Peyer's patch (tissue), 4 donors: Measurements from ENCODE around the gene COL20A1. TPM values are rescaled to one million over a fixed set of nuclear protein-coding genes. Genes with fewer than 3 reads are reported as not detected.
A peak's percentile ranks its signal among the peaks of the same experiment; 100 is the strongest.

Experiments
- DNase-seq, 3 donors: peaks; one replicate each; pipeline ENCODE4 v3.0.0-alpha.2; 2017 to 2019
- H3K27ac ChIP-seq, 4 donors: fragments of 200-600 bp; sonication (generic); one replicate each; pipeline ENCODE4 v1.5.1; 2016 to 2019
- H3K27me3 ChIP-seq, 2 donors: fragments of 200-600 bp; sonication (generic); one replicate each; pipeline ENCODE4 v1.5.1; 2019
- H3K36me3 ChIP-seq, 3 donors: fragments of 200-600 bp; sonication (generic); one replicate each; pipeline ENCODE4 v1.5.1; 2016 to 2019
- H3K4me1 ChIP-seq, 4 donors: fragments of 200-600 bp; sonication (generic); one replicate each; pipeline ENCODE4 v1.5.1; 2016 to 2019
- H3K4me3 ChIP-seq, 4 donors: fragments of 200-600 bp; sonication (generic); 1 replicate in 3 of 4; 2 replicates in 1 of 4; pipeline ENCODE4 v1.5.1; 2016 to 2019; ENCODE audit warnings: mild to moderate bottlenecking in 1 of 4
- H3K9me3 ChIP-seq, 4 donors: fragments of 200-600 bp; sonication (generic); one replicate each; pipeline ENCODE4 v1.5.1; 2016 to 2019; ENCODE audit warnings: mild to moderate bottlenecking in 1 of 4
- POLR2A ChIP-seq, 2 donors: fragments of 450-650 bp; IDR thresholded peaks; one replicate each; pipeline ENCODE4 v1.5.1; 2017; ENCODE audit warnings: antibody characterized with exemption in 2 of 2, mild to moderate bottlenecking in 2 of 2, moderate library complexity in 2 of 2
- total RNA-seq, 4 donors: library from RNA; depleted of rRNA; stranded (reverse); fragments of >200 nt; gene quantifications; one replicate each; pipeline ENCODE4 v1.1.0, GENCODE V29; 2016
- TF ChIP-seq, protein P1 (sequence below), 6 experiments: fragments of 450-650 bp in 4 of 6; fragments of 200-600 bp in 2 of 6; sonication (generic) in 1 of 6; IDR thresholded peaks; one replicate each; pipeline ENCODE4 v1.5.1; 2017 to 2019; ENCODE audit warnings: antibody characterized with exemption in 6 of 6, mild to moderate bottlenecking in 3 of 6, moderate library complexity in 1 of 6

COL20A1 gene
- total RNA-seq, 4 donors from 2014 or later, result not detected

DNA sequence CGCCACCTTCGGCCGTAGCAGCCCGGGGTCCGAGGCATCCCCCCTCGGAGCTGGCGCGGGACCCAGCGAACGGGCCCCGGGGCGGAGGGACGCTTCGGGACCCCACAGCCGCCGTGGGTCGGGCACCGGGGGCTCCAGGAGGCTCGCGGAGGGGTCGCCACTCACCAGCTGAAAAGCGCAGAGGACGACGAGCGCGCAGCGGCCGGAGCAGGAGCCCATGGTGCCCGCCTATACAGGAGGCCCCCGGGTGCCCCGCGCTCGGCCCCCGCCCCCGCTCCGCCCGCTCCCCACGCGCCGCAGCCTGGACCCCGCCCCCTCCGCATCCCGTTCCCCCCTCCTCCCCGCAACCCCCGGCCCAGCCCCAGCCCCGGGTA lies 38.8 kb upstream of the COL20A1 start, which contains the start of gene NKAIN4:
TSS of gene NKAIN4 (minus strand) at position 232 of the 374 bp plus-strand sequence. CDS start at position 219, 13 bp downstream.
- no peak within 1 kb of the TSS for H3K27ac ChIP-seq
- peaks cover 0 to 20% of the 10 kb centered on the region in 2 donors for H3K27me3 ChIP-seq
- H3K4me3 ChIP-seq, result peak within 1 kb of the TSS in 2 of 4 donors; percentile 26 to 41
- peaks cover 0 to 12% (median 8%) of the 10 kb centered on the region in 4 donors for H3K4me1 ChIP-seq
- DNase-seq, result no peak
- H3K36me3 ChIP-seq, result no peaks in the 10 kb centered on the region
- no peaks in the 10 kb centered on the region for H3K9me3 ChIP-seq
- TF ChIP-seq, protein P1, sequence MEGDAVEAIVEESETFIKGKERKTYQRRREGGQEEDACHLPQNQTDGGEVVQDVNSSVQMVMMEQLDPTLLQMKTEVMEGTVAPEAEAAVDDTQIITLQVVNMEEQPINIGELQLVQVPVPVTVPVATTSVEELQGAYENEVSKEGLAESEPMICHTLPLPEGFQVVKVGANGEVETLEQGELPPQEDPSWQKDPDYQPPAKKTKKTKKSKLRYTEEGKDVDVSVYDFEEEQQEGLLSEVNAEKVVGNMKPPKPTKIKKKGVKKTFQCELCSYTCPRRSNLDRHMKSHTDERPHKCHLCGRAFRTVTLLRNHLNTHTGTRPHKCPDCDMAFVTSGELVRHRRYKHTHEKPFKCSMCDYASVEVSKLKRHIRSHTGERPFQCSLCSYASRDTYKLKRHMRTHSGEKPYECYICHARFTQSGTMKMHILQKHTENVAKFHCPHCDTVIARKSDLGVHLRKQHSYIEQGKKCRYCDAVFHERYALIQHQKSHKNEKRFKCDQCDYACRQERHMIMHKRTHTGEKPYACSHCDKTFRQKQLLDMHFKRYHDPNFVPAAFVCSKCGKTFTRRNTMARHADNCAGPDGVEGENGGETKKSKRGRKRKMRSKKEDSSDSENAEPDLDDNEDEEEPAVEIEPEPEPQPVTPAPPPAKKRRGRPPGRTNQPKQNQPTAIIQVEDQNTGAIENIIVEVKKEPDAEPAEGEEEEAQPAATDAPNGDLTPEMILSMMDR (IDR thresholded peaks at IDR 0.05), result no peak
- no peak for TF ChIP-seq POLR2A (IDR thresholded peaks at IDR 0.05)

DNA sequence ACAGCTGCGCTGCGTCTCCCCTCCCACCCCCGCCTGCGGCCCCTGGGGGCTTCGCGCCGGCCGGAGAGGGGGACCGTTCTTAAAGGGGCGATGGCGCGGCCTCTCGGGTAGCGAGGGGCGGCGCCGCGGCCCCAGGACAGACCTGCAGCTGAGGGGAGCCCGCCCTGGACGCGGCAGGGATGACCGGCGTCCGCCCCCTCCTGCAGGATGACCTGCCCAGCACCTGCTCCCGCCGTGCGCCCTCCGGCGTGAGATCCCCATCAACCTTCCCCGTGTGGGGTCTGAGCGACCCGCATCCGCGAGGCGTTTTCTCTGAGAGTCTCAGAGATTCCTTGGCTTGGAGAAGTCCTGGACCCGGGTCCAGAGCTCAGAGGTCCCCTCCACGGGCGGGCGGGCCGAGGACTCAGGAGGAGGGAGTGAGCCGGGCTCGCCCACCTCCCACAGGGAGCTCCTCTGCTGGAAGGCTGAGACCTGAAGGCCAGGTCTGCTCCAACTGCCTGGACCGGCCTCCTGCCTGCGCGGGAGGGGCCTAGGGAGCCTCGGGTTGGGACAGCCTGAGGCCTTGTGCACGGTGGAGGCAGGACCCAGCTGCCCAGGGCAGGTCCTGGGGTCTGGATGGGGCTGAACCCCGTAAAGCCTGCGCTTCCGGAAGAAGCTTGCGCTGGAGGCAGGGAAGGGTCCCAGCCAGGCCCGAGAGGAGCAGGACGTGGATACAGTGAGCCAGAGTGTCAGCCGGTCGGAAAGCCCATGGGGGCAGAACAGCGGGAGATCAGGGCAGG lies 38.2 kb upstream of the COL20A1 start:
- H3K36me3 ChIP-seq, result no peaks in the 10 kb centered on the region
- H3K27me3 ChIP-seq, result peaks cover 0 to 20% of the 10 kb centered on the region in 2 donors
- H3K4me1 ChIP-seq, result peaks cover 0 to 12% (median 8%) of the 10 kb centered on the region in 4 donors
- H3K27ac ChIP-seq, result no peak overlapping the region
- no peak for DNase-seq
- no peak for TF ChIP-seq POLR2A (IDR thresholded peaks at IDR 0.05)
- TF ChIP-seq, protein P1 (IDR thresholded peaks at IDR 0.05), result no peak
- H3K4me3 ChIP-seq, result no peak overlapping the region
- H3K9me3 ChIP-seq, result no peaks in the 10 kb centered on the region

DNA sequence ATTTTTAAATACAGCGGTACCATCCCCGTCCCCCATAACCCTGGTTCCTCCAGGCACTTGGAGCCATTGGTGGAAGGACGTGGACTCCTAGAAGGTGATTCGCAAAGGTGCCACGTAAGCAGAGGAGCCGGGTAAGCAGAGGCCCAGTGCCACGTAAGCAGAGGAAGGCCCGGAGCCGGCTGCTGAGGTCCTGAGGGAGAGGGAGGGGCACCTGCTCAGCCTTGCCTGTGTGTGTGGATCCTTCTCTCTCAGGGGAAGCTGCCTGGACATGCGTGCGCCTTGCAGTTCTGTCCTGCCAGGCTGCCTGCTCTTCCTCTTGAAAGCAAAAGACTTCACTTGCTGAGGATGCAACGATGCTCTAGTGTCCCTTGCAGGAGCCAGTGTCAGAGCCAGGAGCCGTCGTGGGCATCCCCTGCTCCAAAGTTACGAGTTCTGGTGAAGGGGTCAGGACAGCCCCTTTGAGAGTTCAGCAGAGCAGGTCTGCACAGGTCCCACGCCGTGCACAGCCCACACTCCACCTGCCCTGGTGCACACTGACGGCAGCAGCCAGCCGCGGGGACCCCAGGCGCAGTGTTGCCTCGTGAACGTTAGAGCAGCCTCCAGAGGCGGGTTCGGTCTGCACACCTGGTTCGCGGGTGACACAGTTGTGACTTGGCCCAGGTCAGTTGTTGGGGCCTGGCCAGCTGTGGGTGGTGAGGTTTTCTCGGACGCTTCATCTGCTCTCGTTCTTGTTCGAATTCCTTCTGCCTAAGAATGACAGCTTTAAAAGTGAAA lies 36.9 kb upstream of the COL20A1 start:
- Histone ChIP-seq H3K4me3 (no peak overlapping the region), H3K27me3 (peaks cover 0 to 20% of the 10 kb centered on the region in 2 donors), H3K4me1 (peaks cover 0 to 12% (median 8%) of the 10 kb centered on the region in 4 donors), H3K36me3 (no peaks in the 10 kb centered on the region), H3K27ac (no peak overlapping the region), H3K9me3 (no peaks in the 10 kb centered on the region)
- TF ChIP-seq POLR2A (IDR thresholded peaks at IDR 0.05), result no peak
- TF ChIP-seq, protein P1 (IDR thresholded peaks at IDR 0.05), result no peak
- no peak for DNase-seq

DNA sequence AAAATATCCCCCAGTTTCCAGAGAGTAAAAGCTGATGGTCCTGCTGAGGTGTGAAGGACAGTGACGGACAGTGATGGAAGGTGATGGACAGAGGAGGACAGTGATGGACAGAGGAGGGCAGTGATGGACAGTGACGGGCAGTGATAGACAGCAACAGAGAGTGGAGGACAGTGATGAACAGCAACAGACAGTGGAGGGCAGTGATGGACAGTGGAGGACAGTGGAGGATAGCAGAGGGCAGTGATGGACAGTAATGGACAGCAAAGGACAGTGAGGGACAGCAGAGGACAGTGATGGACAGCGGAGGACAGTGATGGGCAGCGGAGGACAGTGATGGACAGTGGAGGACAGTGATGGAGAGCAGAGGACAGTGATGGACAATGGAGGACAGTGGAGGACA lies 36.0 kb upstream of the COL20A1 start:
- peaks cover 0 to 20% of the 10 kb centered on the region in 2 donors for H3K27me3 ChIP-seq
- H3K4me3 ChIP-seq, result no peak overlapping the region
- no peaks in the 10 kb centered on the region for H3K9me3 ChIP-seq
- H3K4me1 ChIP-seq, result peaks cover 0 to 12% (median 8%) of the 10 kb centered on the region in 4 donors
- TF ChIP-seq, protein P1 (IDR thresholded peaks at IDR 0.05), result no peak
- TF ChIP-seq POLR2A (IDR thresholded peaks at IDR 0.05), result no peak
- H3K27ac ChIP-seq, result no peak overlapping the region
- DNase-seq, result no peak
- H3K36me3 ChIP-seq, result no peaks in the 10 kb centered on the region

DNA sequence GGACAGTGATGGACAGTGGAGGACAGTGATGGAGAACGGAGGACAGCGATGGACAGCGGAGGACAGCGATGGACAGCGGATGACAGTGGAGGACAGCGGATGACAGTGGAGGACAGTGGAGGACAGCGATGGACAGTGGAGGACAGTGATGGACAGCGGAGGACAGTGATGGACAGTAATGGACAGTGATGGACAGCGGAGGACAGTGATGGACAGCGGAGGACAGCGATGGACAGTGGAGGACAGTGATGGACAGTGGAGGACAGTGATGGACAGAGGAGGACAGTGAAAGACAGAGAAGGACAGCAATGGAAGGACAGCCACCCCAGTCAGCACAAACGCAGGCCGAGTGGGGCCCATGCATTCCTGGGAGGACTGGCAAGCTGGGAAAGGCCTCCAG lies 35.4 kb upstream of the COL20A1 start:
- DNase-seq, result no peak

More for the DNA sequence above, 35.4 kb upstream of the COL20A1 start:
- Histone ChIP-seq H3K36me3 (no peaks in the 10 kb centered on the region), H3K27ac (no peak overlapping the region), H3K4me3 (no peak overlapping the region), H3K4me1 (peaks cover 0 to 12% (median 8%) of the 10 kb centered on the region in 4 donors), H3K27me3 (peaks cover 0 to 20% of the 10 kb centered on the region in 2 donors), H3K9me3 (no peaks in the 10 kb centered on the region)
- TF ChIP-seq, protein P1 (IDR thresholded peaks at IDR 0.05), result no peak
- TF ChIP-seq POLR2A (IDR thresholded peaks at IDR 0.05), result no peak
